ENCODE measurements around the gene TMEM132D.

Gene TMEM132D

DNA sequence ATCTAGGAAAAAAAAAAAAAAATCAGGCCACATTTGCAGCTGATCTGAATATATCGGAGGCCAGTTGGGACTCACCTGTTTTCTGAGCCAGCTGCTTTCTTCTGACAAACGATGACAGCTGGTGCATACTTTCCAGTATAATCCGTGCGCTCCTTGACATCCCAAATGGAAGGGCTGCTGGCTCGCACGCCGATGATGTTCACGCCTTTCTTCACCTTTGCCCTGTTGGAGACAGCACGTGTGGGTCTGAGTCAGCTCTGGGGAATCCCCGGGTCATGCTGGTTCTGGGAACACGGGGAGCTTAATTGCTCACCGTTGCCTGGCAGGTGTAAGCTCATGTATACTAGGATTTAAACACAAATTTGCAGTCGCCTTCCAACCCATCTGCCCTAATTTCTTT, 372.8 kb downstream of the TMEM132D start:
- peak; percentile 96 for DNase-seq

GRCh38 chr12:129530517-129530916, 373.3 kb downstream of the TMEM132D start:
- peak; percentile 70 for DNase-seq

GRCh38 chr12:129527506-129527905, 376.3 kb downstream of the TMEM132D start:
- DNase-seq, result no peak

DNA sequence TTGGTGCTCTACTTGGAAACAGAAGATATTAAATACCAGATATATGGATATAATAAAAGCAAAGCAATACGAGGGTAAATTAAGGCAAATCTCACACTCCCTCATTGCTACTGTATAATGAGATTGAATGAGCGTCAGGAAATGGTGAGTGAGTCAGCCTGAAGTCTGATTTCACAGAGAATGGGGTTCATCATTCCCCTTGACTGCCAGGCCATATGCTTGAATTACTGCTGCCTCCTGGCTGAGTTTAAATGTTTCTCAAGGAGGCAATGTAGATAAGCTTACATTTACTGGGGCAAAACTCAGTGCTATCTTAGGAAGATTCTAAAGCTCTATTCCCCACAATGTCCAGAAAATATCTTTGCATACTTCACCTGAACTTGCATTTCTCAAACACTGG, 380.2 kb downstream of the TMEM132D start:
- DNase-seq, result no peak

DNA sequence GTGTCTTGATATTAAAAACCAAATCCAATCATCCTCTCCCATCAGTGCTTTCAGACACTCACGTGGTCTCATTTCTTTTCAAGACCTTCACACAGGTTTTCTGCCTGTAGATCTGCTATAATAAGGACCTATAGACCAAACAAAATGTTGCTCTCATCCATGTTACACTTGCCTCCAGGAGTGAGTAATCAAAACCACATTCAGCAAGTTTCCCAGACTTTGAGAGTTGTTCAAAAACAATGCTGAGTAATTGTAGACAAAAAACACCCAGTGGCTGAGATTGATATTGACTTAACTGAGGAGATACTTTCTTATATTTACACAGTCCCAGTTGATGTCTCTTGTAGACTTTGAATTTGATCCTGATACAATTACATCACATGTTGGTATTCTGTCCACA, 383.1 kb downstream of the TMEM132D start:
- DNase-seq, result peak; percentile 50

GRCh38 chr12:129503802-129504201, 400.0 kb downstream of the TMEM132D start:
- DNase-seq, result no peak

- no peak for DNase-seq
Observed at GRCh38 chr12:129496226-129496625, 407.6 kb downstream of the TMEM132D start.

GRCh38 chr12:129494766-129495165, 409.1 kb downstream of the TMEM132D start:
- DNase-seq, result peak; percentile 56

DNA sequence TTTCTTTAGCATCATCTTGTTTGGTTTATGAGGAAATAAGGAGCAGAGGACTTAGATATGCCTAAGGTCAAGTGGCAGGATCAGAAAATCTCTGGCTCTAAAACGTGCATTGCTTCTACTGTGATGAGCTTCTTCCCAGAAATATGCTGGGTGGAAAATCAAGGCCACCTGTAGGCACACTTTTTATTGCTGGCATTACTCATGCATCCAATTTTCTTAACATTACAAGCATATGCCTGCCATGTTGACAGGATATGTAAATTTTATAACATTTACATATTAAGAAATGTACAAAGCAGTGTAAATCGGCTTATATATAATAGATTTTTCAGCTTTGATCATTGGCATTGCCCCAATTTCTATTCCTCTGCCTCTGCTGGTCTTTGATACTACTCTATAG, 409.6 kb downstream of the TMEM132D start:
- no peak for DNase-seq

- no peak for DNase-seq
Observed at GRCh38 chr12:129489100-129489676, 414.6 kb downstream of the TMEM132D start.

DNA sequence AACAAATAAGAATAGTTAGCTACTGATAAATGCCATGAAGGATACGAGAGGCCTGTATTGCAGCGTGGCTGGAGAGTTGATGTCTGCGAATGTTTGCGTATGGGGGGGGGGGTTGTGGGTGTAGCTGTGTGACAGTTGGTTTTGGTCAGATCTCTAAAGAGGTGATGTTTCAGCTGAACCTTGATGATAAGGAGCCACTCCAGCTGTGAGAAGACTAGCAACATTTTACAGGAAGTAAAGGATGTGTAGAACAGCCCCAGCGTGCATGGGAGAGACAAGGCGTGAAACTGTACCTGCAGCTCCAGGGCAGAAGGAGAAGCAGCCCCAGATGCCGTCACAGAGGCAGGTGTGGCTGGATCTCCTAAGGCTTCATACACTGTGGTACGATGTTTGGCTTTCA, 416.9 kb downstream of the TMEM132D start:
- DNase-seq, result peak; percentile 19

- no peak for DNase-seq
Observed at GRCh38 chr12:129483111-129483893, 420.5 kb downstream of the TMEM132D start.

- no peak for DNase-seq
Observed at GRCh38 chr12:129481921-129482320, 421.9 kb downstream of the TMEM132D start.

GRCh38 chr12:129470196-129470595, 433.6 kb downstream of the TMEM132D start:
- no peak for DNase-seq

GRCh38 chr12:129467726-129468125, 436.1 kb downstream of the TMEM132D start:
- no peak for DNase-seq

DNA sequence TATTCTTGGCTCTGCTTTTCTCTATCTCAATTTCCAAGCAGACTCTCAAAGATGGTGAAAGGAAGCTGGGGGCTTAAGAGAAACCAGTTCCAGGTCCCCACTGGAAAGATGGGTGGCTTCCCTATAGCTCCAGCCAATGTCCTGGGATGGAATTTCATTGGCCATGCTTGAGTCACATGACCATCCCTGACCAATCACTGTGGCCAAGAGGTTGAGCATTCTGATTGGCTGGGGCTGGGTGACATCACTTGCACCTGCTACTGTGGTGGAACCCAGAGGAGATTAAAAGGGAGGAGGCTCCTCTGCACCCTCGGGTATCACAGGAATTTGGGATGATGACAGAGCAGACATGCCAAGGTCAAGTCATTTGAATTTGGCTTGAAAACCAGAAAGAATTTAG, 436.5 kb downstream of the TMEM132D start:
- peak; percentile 18 for DNase-seq

DNA sequence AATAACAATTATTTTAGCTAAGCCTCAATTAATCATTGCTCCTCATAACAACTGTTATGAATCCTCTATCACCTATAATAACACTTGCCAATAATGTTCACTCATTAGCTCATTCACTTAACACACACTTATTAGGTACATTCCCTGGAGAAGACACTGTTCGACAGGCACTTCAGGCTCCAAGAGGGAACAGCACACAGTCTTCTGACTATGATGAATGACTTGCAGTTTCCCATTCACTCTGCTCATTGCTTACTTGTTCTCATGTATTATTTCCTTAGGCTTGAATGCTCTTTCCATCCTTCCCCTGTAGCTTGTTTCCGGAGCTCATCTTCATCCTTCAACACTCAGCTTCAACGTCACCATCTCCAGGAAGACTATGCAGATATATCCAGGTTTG, 437.3 kb downstream of the TMEM132D start:
- no peak for DNase-seq

DNA sequence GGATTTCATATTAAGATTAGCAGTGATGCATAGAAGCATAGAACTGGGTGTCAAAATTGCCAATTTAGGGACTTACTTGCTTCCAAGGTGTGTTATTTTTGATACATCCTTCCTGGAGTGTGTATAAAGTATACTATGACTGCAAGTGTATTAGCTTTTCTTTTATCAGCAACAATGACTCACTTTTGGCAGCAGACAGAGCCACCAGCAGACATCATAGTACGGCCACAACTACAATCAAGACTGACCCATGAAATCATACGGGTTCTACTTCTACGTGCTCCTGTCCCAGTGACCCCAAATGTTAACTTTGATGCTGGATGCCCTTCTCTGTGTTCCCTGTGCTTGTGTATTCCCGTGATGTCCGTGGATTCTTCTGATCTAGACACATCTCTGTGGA, 443.9 kb downstream of the TMEM132D start:
- no peak for DNase-seq

DNA sequence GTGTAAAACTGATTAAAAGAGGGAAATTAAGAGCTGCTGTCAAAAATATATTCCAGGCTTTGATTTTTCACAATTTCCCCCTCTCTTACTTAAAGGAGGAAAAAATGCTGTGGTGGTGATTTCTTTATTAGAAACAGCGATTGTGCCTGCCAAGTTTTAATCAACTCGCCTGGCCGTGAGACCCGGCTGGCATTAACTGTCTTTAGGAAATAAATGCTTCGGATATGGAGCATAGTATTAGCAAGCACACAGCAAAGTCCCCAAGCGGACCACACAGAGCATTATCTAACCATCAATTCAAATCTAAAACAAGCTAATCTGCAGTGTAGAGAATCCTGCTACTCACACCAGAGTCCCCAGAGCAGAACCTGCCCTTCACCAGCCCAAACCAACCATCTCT, 457.1 kb downstream of the TMEM132D start:
- DNase-seq, result no peak

DNA sequence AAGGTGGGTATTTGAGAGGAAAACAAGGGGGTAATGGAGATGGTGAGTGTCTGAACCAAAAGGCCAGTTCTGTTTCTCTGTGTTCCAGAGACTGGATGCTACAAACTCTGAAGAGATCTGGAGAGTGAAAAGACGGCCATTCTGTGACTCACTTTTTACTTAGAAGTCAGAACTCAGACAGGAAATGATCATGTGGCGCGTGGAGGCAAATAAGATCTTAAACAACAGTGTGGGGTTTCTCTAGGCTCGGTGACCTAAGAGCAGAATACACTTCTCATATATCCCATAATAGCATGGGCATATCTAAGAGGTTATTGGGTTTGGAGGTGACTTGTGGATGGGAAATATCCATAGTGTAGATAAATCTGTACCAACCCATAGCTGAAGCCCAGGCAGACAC, 463.5 kb downstream of the TMEM132D start:
- no peak for DNase-seq

GRCh38 chr12:129434790-129435189, 469.0 kb downstream of the TMEM132D start:
- no peak for DNase-seq

GRCh38 chr12:129428240-129428936, 475.4 kb downstream of the TMEM132D start:
- no peak for DNase-seq

DNA sequence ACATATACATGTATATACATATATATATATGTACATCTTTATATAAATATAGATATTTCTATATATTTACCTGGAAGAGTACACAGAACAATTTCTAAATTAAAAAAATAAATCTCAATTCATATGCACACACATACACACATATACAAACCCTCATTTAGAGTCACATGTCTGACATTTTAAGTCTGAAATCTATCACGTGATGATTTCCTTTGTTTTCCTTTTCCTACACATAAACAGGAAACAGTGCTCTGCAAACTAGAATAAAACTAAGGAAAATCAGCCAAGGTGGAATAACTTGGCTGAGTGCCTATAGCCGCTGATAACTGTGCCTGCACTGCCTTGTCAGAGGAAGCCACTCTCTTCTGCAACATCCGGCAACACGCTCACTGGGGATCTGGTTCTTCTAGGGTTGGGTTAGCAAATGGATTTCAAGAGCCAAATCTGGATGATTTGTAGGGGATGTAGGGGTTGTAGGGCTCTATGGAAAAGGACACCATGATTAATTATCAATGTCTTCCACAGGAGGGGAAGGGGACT, 480.7 kb downstream of the TMEM132D start:
- DNase-seq, result no peak

DNA sequence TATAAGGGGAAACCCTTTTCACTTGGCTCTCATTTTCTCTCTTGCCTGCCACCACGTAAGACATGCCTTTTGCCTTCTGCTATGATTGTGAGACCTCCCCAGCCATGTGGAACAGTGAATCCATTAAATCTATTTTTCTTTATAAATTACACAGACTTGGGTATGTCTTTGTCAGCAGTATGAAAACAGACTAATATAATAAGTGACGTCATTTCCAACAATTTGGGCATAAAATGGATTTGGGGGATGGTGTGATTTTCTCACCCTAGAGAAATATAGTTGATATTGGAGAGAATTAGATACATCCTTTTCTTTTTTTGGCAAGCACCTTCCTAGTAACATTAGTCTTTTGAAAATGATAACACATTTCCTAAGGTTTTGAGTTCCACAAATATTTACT, 490.5 kb downstream of the TMEM132D start:
- no peak for DNase-seq

Data from DMS53 (cell line).